ENCODE results near the gene NAA10.

DNA sequence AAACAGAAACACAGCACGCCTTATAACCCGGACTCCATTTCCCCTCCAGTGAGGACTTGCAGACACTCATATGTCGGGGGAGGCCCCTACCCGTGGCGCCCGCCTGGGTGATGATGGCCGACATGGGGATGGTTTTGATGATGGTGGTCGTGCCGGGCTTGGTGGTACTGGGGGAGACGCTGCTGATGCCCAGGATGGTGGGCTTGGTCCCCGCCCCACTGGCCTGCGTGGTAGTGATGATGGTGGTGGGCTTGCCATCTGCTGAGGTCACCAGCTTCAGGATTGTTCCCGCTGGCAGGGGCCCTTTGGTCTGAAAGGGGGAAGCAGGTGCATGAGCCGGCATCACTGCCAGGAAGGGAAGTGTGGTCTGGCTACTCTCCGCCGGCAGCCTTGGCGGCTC is 22.4 kb upstream of the NAA10 start:
- TF ChIP-seq YY1 (IDR thresholded peaks at IDR 0.05; ENCODE audit: low read depth) (no peak), RAD21 (IDR thresholded peaks at IDR 0.05; ENCODE audit: low read depth) (no peak), TAF1 (IDR thresholded peaks at IDR 0.05; ENCODE audit: low read depth) (no peak), NFIC (IDR thresholded peaks at IDR 0.05) (no peak), CREB1 (IDR thresholded peaks at IDR 0.05; ENCODE audit: low read depth) (no peak), EP300 (IDR thresholded peaks at IDR 0.05; ENCODE audit: borderline replicate concordance) (no peak), EGR1 (IDR thresholded peaks at IDR 0.05) (no peak), ZBTB7A (IDR thresholded peaks at IDR 0.05; ENCODE audit: low read depth) (no peak), CEBPB (IDR thresholded peaks at IDR 0.05) (no peak), FOXM1 (IDR thresholded peaks at IDR 0.05; ENCODE audit: borderline replicate concordance, low read depth) (no peak)
- TF ChIP-seq, protein P1, sequence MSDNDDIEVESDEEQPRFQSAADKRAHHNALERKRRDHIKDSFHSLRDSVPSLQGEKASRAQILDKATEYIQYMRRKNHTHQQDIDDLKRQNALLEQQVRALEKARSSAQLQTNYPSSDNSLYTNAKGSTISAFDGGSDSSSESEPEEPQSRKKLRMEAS (IDR thresholded peaks at IDR 0.05), result no peak
- TF ChIP-seq, protein P2, sequence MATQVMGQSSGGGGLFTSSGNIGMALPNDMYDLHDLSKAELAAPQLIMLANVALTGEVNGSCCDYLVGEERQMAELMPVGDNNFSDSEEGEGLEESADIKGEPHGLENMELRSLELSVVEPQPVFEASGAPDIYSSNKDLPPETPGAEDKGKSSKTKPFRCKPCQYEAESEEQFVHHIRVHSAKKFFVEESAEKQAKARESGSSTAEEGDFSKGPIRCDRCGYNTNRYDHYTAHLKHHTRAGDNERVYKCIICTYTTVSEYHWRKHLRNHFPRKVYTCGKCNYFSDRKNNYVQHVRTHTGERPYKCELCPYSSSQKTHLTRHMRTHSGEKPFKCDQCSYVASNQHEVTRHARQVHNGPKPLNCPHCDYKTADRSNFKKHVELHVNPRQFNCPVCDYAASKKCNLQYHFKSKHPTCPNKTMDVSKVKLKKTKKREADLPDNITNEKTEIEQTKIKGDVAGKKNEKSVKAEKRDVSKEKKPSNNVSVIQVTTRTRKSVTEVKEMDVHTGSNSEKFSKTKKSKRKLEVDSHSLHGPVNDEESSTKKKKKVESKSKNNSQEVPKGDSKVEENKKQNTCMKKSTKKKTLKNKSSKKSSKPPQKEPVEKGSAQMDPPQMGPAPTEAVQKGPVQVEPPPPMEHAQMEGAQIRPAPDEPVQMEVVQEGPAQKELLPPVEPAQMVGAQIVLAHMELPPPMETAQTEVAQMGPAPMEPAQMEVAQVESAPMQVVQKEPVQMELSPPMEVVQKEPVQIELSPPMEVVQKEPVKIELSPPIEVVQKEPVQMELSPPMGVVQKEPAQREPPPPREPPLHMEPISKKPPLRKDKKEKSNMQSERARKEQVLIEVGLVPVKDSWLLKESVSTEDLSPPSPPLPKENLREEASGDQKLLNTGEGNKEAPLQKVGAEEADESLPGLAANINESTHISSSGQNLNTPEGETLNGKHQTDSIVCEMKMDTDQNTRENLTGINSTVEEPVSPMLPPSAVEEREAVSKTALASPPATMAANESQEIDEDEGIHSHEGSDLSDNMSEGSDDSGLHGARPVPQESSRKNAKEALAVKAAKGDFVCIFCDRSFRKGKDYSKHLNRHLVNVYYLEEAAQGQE (IDR thresholded peaks at IDR 0.05; ENCODE audit: low read depth), result no peak

Measured in Ishikawa (cell line).